HCT116 (cell line): Measurements from ENCODE around the gene MOSPD2. TPM values are rescaled to one million over a fixed set of nuclear protein-coding genes. Genes with fewer than 3 reads are reported as not detected.

Source experiments
- ATAC-seq: fragments of 200-7000 bp; cut with Tn5 transposase; 2 replicates; pipeline ENCODE4 v1.9.1; 2020; ENCODE audit warnings: mild to moderate bottlenecking, moderate library complexity
- BruUV-seq: library from RNA; stranded (reverse); fragments of 400-500 nt; replicated peaks from 2 replicates; lab custom pipeline; 2021; lab: Mats Ljungman, UMichigan
- CTCF ChIA-PET: fragments of 300-600 bp; sonication (Branson Sonifier 250); formaldehyde crosslinking; loops from one replicate; lab custom pipeline; 2021; ENCODE audit warnings: antibody characterized with exemption; lab: Charles Lee
- POLR2A ChIA-PET: fragments of 300-600, 350-600 bp; sonication (Branson Sonifier 250); formaldehyde crosslinking; loops from one replicate; lab custom pipeline; 2021; ENCODE audit warnings: antibody characterized with exemption; lab: Charles Lee
- RAD21 ChIA-PET, 2 experiments: fragments of 300-600 bp; sonication (Branson Sonifier 250); formaldehyde crosslinking; loops; one replicate each; lab custom pipeline; 2023; ENCODE audit warnings: low total read pairs in 2 of 2; ENCODE audit not compliant: uncharacterized antibody in 2 of 2, unreplicated experiment in 2 of 2, low non-redundant PET in 1 of 2; lab: Charles Lee
- DNase-seq: peaks from one replicate; pipeline ENCODE4 v3.0.0-alpha.2; 2010; ENCODE audit warnings: low read depth, low spot score
- H2AFZ ChIP-seq: fragments of 200-600 bp; shearing (Covaris generic), sonication (generic); 2 replicates; pipeline ENCODE4 v1.6.1; 2017; ENCODE audit warnings: low read depth, mixed run types, mixed read lengths, antibody characterized with exemption, low read length; ENCODE audit not compliant: poor library complexity, severe bottlenecking
- H3K27ac ChIP-seq: 2 replicates; pipeline ENCODE4 v1.5.1; 2012; ENCODE audit warnings: low read depth, low read length
- H3K27me3 ChIP-seq: fragments of 200-600 bp; sonication (generic); 2 replicates; pipeline ENCODE4 v1.6.1; 2016; ENCODE audit warnings: mixed run types, low read length, mixed read lengths; ENCODE audit not compliant: insufficient read depth
- H3K36me3 ChIP-seq, 2 experiments: fragments of 200-500 bp in 1 of 2; fragments of 200-600 bp in 1 of 2; sonication (Bioruptor generic) in 1 of 2; sonication (generic) in 1 of 2; 2 replicates each; pipeline versions ENCODE4 v1.5.1 to v1.6.1; 2014 to 2016; ENCODE audit warnings: low read length in 2 of 2, inconsistent platforms in 1 of 2, mixed read lengths in 1 of 2, mixed run types in 1 of 2; ENCODE audit not compliant: insufficient read depth in 2 of 2, control insufficient read depth in 1 of 2
- H3K4me1 ChIP-seq, 2 experiments: fragments of 200-600 bp in 1 of 2; sonication (generic) in 1 of 2; 2 replicates each; pipeline versions ENCODE4 v1.5.1 to v1.6.1; 2012 to 2017; ENCODE audit warnings: low read length in 2 of 2, inconsistent platforms in 1 of 2, mild to moderate bottlenecking in 1 of 2, mixed read lengths in 1 of 2, mixed run types in 1 of 2, moderate library complexity in 1 of 2; ENCODE audit not compliant: insufficient read depth in 2 of 2, control insufficient read depth in 1 of 2
- H3K4me2 ChIP-seq: fragments of 200-600 bp; sonication (generic); 2 replicates; pipeline ENCODE4 v1.6.1; 2017; ENCODE audit warnings: mixed run types, low read length, mixed read lengths
- H3K4me3 ChIP-seq, 2 experiments: fragments of 200-600 bp in 1 of 2; sonication (generic) in 1 of 2; replicated peaks in 1 of 2; 2 replicates each; pipeline ENCODE4 v1.5.1; 2011 to 2016; ENCODE audit warnings: low read length in 2 of 2, control low read depth in 1 of 2, low read depth in 1 of 2, mild to moderate bottlenecking in 1 of 2, mixed read lengths in 1 of 2, mixed run types in 1 of 2
- H3K79me2 ChIP-seq: fragments of 200-600 bp; sonication (generic); 2 replicates; pipeline ENCODE4 v1.6.1; 2017; ENCODE audit warnings: mild to moderate bottlenecking, mixed run types, low read length, moderate library complexity, mixed read lengths; ENCODE audit not compliant: insufficient read depth
- H3K9ac ChIP-seq: fragments of 200-600 bp; sonication (generic); 2 replicates; pipeline ENCODE4 v1.6.1; 2016; ENCODE audit warnings: low read length, mixed read lengths
- H3K9me2 ChIP-seq: fragments of 200-600 bp; sonication (generic), shearing (Covaris generic); 2 replicates; pipeline ENCODE4 v1.6.1; 2017; ENCODE audit warnings: mixed run types, mild to moderate bottlenecking, moderate library complexity; ENCODE audit not compliant: insufficient read depth
- H3K9me3 ChIP-seq, 2 experiments: fragments of 200-500 bp in 1 of 2; fragments of 200-600 bp in 1 of 2; sonication (Bioruptor generic) in 1 of 2; sonication (generic) in 1 of 2; 2 replicates each; pipeline ENCODE4 v1.6.1; 2014 to 2017; ENCODE audit warnings: low read length in 2 of 2, mixed read lengths in 2 of 2, inconsistent platforms in 1 of 2, low read depth in 1 of 2, mild to moderate bottlenecking in 1 of 2, mixed run types in 1 of 2, moderate library complexity in 1 of 2; ENCODE audit not compliant: control insufficient read depth in 1 of 2, insufficient read depth in 1 of 2
- H4K20me1 ChIP-seq: fragments of 200-600 bp; sonication (generic), shearing (Covaris generic); 2 replicates; pipeline ENCODE4 v1.6.1; 2017; ENCODE audit warnings: mixed run types, mild to moderate bottlenecking, moderate library complexity; ENCODE audit not compliant: insufficient read depth
- CEBPB ChIP-seq: IDR thresholded peaks from 2 replicates; pipeline ENCODE4 v1.6.1; 2012; ENCODE audit warnings: low read depth
- CTCF ChIP-seq, 3 experiments: fragments of 200-600 bp in 1 of 3; sonication (generic) in 1 of 3; IDR thresholded peaks in 2 of 3; conservative IDR thresholded peaks in 1 of 3; 2 replicates each; pipeline ENCODE4 v1.5.1; 2012 to 2017; ENCODE audit warnings: low read depth in 2 of 3, low read length in 2 of 3, antibody characterized with exemption in 1 of 3, borderline replicate concordance in 1 of 3, control low read depth in 1 of 3, mild to moderate bottlenecking in 1 of 3, mixed read lengths in 1 of 3, mixed run types in 1 of 3, moderate library complexity in 1 of 3; ENCODE audit not compliant: insufficient read depth in 1 of 3
- ELF1 ChIP-seq: IDR thresholded peaks from 2 replicates; pipeline ENCODE4 v1.6.1; 2012; ENCODE audit warnings: low read depth, borderline replicate concordance
- EZH2 ChIP-seq: fragments of 200-600 bp; sonication (generic); IDR thresholded peaks from 2 replicates; pipeline ENCODE4 v1.6.1; 2017; ENCODE audit warnings: antibody characterized with exemption, mixed run types
- EZH2phosphoT487 ChIP-seq: fragments of 200-600 bp; IDR thresholded peaks from 2 replicates; pipeline ENCODE4 v1.6.1; 2018; ENCODE audit warnings: antibody characterized with exemption, borderline replicate concordance
- REST ChIP-seq: IDR thresholded peaks from 2 replicates; pipeline ENCODE4 v1.6.1; 2012; ENCODE audit warnings: low read depth
- SIN3A ChIP-seq: IDR thresholded peaks from 2 replicates; pipeline ENCODE4 v1.6.1; 2012; ENCODE audit warnings: low read depth
- SRF ChIP-seq: IDR thresholded peaks from 2 replicates; pipeline ENCODE4 v1.6.1; 2012; ENCODE audit warnings: low read depth
- YY1 ChIP-seq: IDR thresholded peaks from 2 replicates; pipeline ENCODE4 v1.6.1; 2011; ENCODE audit warnings: low read length, low read depth, moderate library complexity, mild to moderate bottlenecking; ENCODE audit not compliant: insufficient replicate concordance; ENCODE audit errors: extremely low read depth
- ZNF274 ChIP-seq: fragments of 200-500 bp; sonication (Bioruptor generic); IDR thresholded peaks from 2 replicates; pipeline ENCODE4 v1.6.1; 2014; ENCODE audit warnings: mild to moderate bottlenecking, low read depth, low read length, inconsistent platforms
- intact Hi-C: fragments of 100-400 bp; cut with micrococcal nuclease; formaldehyde crosslinking; loops from 2 replicates; pipeline ENCODE4 v1.10.0; 2022
- total RNA-seq: library from RNA; stranded (reverse); gene quantifications from one replicate; pipeline ENCODE4 v1.2.1, GENCODE V29; 2021; ENCODE audit not compliant: unreplicated experiment
- TF ChIP-seq, protein P1 (sequence below): IDR thresholded peaks from 2 replicates; pipeline ENCODE4 v1.6.1; 2012

The MOSPD2 gene
- total RNA-seq, 1 experiment from 2014 or later: 8.9 TPM

- no peak overlapping the region for H3K4me2 ChIP-seq
- H3K4me1 ChIP-seq: no peaks in the 10 kb centered on the region
- DNase-seq: no peak
- ATAC-seq: no peak
- no peaks in the 10 kb centered on the region for H3K9me3 ChIP-seq
- TF ChIP-seq SRF (no peak), SIN3A (no peak)
- no peak overlapping the region for H3K9ac ChIP-seq
- CTCF ChIA-PET: no interaction called here
- no peak overlapping the region for H3K4me3 ChIP-seq
- RAD21 ChIA-PET: no interaction called here
- no peak overlapping the region for H3K27ac ChIP-seq
- H3K36me3 ChIP-seq: no peaks in the 10 kb centered on the region; a peak in 1 of 4 replicates
- no TSS peak for BruUV-seq
- no peaks in the 10 kb centered on the region for H3K27me3 ChIP-seq
- no peaks in the 10 kb centered on the region for H3K79me2 ChIP-seq
- H2AFZ ChIP-seq: no peak overlapping the region
- POLR2A ChIA-PET: no interaction called here
- no peaks in the 10 kb centered on the region for H4K20me1 ChIP-seq
- intact Hi-C loops: no loop called here
- no peaks in the 10 kb centered on the region for H3K9me2 ChIP-seq
Observed at GRCh38 chrX:14915596-14915995, 42.4 kb downstream of the MOSPD2 start.

DNA sequence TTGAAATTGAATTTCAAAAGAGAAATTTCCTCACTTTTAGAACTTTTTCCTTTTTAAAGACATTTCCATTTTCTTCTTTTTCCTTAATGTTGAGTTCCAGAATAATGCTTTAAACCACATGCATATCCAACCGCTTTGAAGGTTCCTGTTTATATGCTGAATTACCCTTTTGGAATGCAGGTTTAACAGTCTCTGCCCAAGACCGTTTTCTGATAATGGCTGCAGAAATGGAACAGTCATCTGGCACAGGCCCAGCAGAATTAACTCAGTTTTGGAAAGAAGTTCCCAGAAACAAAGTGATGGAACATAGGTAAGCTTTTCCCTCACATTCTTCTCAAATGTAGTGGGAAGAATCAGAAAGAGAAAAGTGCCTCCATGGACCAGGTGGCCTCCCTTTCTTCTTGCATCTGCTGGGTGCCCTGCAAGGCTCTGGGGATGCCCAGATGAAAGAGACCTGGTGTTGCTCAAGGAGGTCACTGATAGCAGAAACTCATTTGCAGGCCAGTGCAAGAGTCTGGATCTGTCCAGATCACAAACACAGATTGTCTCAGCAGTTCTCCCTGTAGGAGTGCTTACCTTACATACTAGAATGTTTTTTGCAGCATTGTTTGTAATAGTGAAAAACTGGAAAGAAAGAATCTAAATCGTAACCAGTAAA is 42.9 kb downstream of the MOSPD2 start:
- H3K4me2 ChIP-seq: no peak overlapping the region
- no peak; the same call in 1 of the 2 replicates for ATAC-seq
- intact Hi-C loops: no loop called here
- TF ChIP-seq, protein P1, sequence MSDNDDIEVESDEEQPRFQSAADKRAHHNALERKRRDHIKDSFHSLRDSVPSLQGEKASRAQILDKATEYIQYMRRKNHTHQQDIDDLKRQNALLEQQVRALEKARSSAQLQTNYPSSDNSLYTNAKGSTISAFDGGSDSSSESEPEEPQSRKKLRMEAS: no peak
- no peak for TF ChIP-seq CEBPB
- no peak for TF ChIP-seq ZNF274
- TF ChIP-seq ELF1: no peak
- no peak for TF ChIP-seq EZH2
- no peak for TF ChIP-seq YY1
- TF ChIP-seq REST: no peak
- TF ChIP-seq EZH2phosphoT487: no peak
- no peak for TF ChIP-seq CTCF (IDR thresholded peaks at IDR 0.05 in 2 of 3, conservative IDR thresholded peaks at IDR 0.05 in 1 of 3; ENCODE audit: borderline replicate concordance in 1 of 3, insufficient read depth in 1 of 3, low read depth in 2 of 3, low read length in 2 of 3)

More for the DNA sequence above, 42.9 kb downstream of the MOSPD2 start:
- H3K9me2 ChIP-seq: no peaks in the 10 kb centered on the region
- no peak overlapping the region for H2AFZ ChIP-seq
- H3K27ac ChIP-seq: no peak overlapping the region
- H3K27me3 ChIP-seq: no peaks in the 10 kb centered on the region
- no peaks in the 10 kb centered on the region for H3K9me3 ChIP-seq
- H3K9ac ChIP-seq: no peak overlapping the region
- H3K4me1 ChIP-seq: no peaks in the 10 kb centered on the region
- POLR2A ChIA-PET: no interaction called here
- RAD21 ChIA-PET: no interaction called here
- CTCF ChIA-PET: no interaction called here
- no peak for DNase-seq
- no peaks in the 10 kb centered on the region for H3K79me2 ChIP-seq
- BruUV-seq: no TSS peak
- H4K20me1 ChIP-seq: no peaks in the 10 kb centered on the region
- no peak overlapping the region for H3K4me3 ChIP-seq
- no peaks in the 10 kb centered on the region; a peak in 1 of 4 replicates for H3K36me3 ChIP-seq
